Activated T-cell treated with anti-CD3 and anti-CD28 coated beads for 4 hours (primary cell): Measurements from ENCODE around the gene SLC17A7.

Source experiments
- DNase-seq: peaks from one replicate; pipeline ENCODE4 v3.0.0-alpha.2; 2020

The SLC17A7 gene

GRCh38 chr19:49425922-49426592, 15.3 kb downstream of the SLC17A7 start:
- DNase-seq, result no peak

GRCh38 chr19:49425178-49425577, 16.1 kb downstream of the SLC17A7 start, which contains the start of gene GFY:
TSS of gene GFY (plus strand) at chr19:49425388. CDS start at chr19:49426431, 1,043 bp downstream.
- no peak for DNase-seq

- no peak for DNase-seq
Observed at GRCh38 chr19:49423985-49424303, 17.4 kb downstream of the SLC17A7 start.

- no peak for DNase-seq
Observed at GRCh38 chr19:49423071-49423984, 18.0 kb downstream of the SLC17A7 start, which contains the start of gene PTH2. TSS of gene PTH2 (minus strand) at chr19:49423441. CDS start at chr19:49423339, 102 bp downstream.

- no peak for DNase-seq
Observed at GRCh38 chr19:49422407-49423070, 18.8 kb downstream of the SLC17A7 start.

GRCh38 chr19:49421878-49422202, 19.5 kb downstream of the SLC17A7 start:
- DNase-seq, result no peak

- DNase-seq, result no peak
Observed at GRCh38 chr19:49421039-49421877, 20.1 kb downstream of the SLC17A7 start.

GRCh38 chr19:49420227-49420626, 21.1 kb downstream of the SLC17A7 start:
- no peak for DNase-seq

- no peak for DNase-seq
Observed at GRCh38 chr19:49419173-49419572, 22.2 kb downstream of the SLC17A7 start.

GRCh38 chr19:49418511-49418910, 22.8 kb downstream of the SLC17A7 start:
- no peak for DNase-seq

GRCh38 chr19:49417088-49417487, 24.2 kb downstream of the SLC17A7 start:
- no peak for DNase-seq

GRCh38 chr19:49415810-49416200, 25.5 kb downstream of the SLC17A7 start:
- no peak for DNase-seq

- DNase-seq, result no peak
Observed at GRCh38 chr19:49415102-49415809, 26.1 kb downstream of the SLC17A7 start.

GRCh38 chr19:49414256-49414655, 27.1 kb downstream of the SLC17A7 start:
- DNase-seq, result no peak

GRCh38 chr19:49413348-49413747, 28.0 kb downstream of the SLC17A7 start:
- no peak for DNase-seq

GRCh38 chr19:49411681-49412326, 29.5 kb downstream of the SLC17A7 start:
- no peak for DNase-seq

GRCh38 chr19:49409441-49410029, 31.8 kb downstream of the SLC17A7 start:
- DNase-seq, result no peak

GRCh38 chr19:49408816-49409440, 32.4 kb downstream of the SLC17A7 start:
- DNase-seq, result no peak

- no peak for DNase-seq
Observed at GRCh38 chr19:49407482-49408015, 33.8 kb downstream of the SLC17A7 start.

GRCh38 chr19:49407079-49407478, 34.2 kb downstream of the SLC17A7 start:
- DNase-seq, result no peak
